HepG2 (cell line): Measurements from ENCODE around the gene TVP23C. TPM values are rescaled to one million over a fixed set of nuclear protein-coding genes. Genes with fewer than 3 reads are reported as not detected.

ENCODE experiments used
- ATAC-seq: fragments of 200-7000 bp; cut with Tn5 transposase; 3 replicates; pipeline ENCODE4 v1.9.1; 2020; ENCODE audit warnings: mild to moderate bottlenecking, moderate library complexity
- BruUV-seq: library from RNA; stranded (reverse); fragments of 400-500 nt; replicated peaks from 2 replicates; lab custom pipeline; 2021; lab: Mats Ljungman, UMichigan
- CTCF ChIA-PET: fragments of 300-600 bp; formaldehyde crosslinking; extraction: SDS; loops from one replicate; lab custom pipeline; 2021; ENCODE audit warnings: low total read pairs, inconsistent platforms, low intra/inter-chr PET ratio; lab: Yijun Ruan, JAX
- POLR2A ChIA-PET: fragments of 350-600 bp; sonication (Branson Sonifier 250); formaldehyde crosslinking; loops from one replicate; lab custom pipeline; 2020; ENCODE audit warnings: antibody characterized with exemption, inconsistent platforms; lab: Yijun Ruan, JAX
- DNase-seq: peaks from one replicate; pipeline ENCODE4 v3.0.0-alpha.2; 2015; ENCODE audit warnings: low spot score
- FAIRE-seq: peaks from 3 replicates; lab custom pipeline; 2011; peaks lifted over from hg19 to GRCh38; lab: Jason Lieb, UNC
- H2AFZ ChIP-seq: one replicate; pipeline ENCODE4 v1.6.1; 2011; ENCODE audit warnings: low read length, inconsistent platforms
- H3K27ac ChIP-seq: fragments of 300-600 bp; 3 replicates; pipeline ENCODE4 v1.8.0; 2011; ENCODE audit warnings: mixed run types, mild to moderate bottlenecking, mixed read lengths, low read length, inconsistent platforms; ENCODE audit not compliant: insufficient read depth; ENCODE audit errors: extremely low read length
- H3K27me3 ChIP-seq, 2 experiments: fragments of 200-600 bp in 1 of 2; 2 replicates in 1 of 2; 3 replicates in 1 of 2; pipeline versions ENCODE4 v1.6.0 to v1.8.0; 2011; ENCODE audit warnings: low read length in 2 of 2, mild to moderate bottlenecking in 2 of 2, moderate library complexity in 2 of 2, inconsistent platforms in 1 of 2; ENCODE audit not compliant: insufficient read depth in 2 of 2, control insufficient read depth in 1 of 2
- H3K36me3 ChIP-seq, 2 experiments: fragments of 200-600 bp in 1 of 2; replicated peaks in 1 of 2; 2 replicates in 1 of 2; 3 replicates in 1 of 2; pipeline versions ENCODE4 v1.5.1 to v1.8.0; 2011; ENCODE audit warnings: low read length in 2 of 2, inconsistent platforms in 1 of 2; ENCODE audit not compliant: insufficient read depth in 2 of 2, control insufficient read depth in 1 of 2
- H3K4me1 ChIP-seq: 2 replicates; pipeline ENCODE4 v1.5.1; 2012; ENCODE audit warnings: low read length, inconsistent platforms; ENCODE audit not compliant: insufficient read depth
- H3K4me2 ChIP-seq: 2 replicates; pipeline ENCODE4 v1.6.0; 2011; ENCODE audit warnings: low read depth, low read length, inconsistent platforms
- H3K4me3 ChIP-seq, 3 experiments: fragments of 200-600 bp in 1 of 3; sonication (generic), shearing (Covaris generic) in 1 of 3; replicated peaks in 1 of 3; 2 replicates each; pipeline ENCODE4 v1.5.1; 2011 to 2016; ENCODE audit warnings: low read length in 3 of 3, inconsistent platforms in 2 of 3, low read depth in 2 of 3, mild to moderate bottlenecking in 2 of 3, control low read depth in 1 of 3, mixed read lengths in 1 of 3; ENCODE audit not compliant: insufficient read depth in 1 of 3
- H3K79me2 ChIP-seq: one replicate; pipeline ENCODE4 v1.6.1; 2011; ENCODE audit warnings: low read length, inconsistent platforms; ENCODE audit not compliant: insufficient read depth
- H3K9ac ChIP-seq: 2 replicates; pipeline ENCODE4 v1.6.0; 2011; ENCODE audit warnings: mild to moderate bottlenecking, low read depth, low read length, inconsistent platforms; ENCODE audit not compliant: insufficient read depth
- H3K9me3 ChIP-seq: 2 replicates; pipeline ENCODE4 v1.5.1; 2012; ENCODE audit warnings: mild to moderate bottlenecking, low read length
- H4K20me1 ChIP-seq: 2 replicates; pipeline ENCODE4 v1.6.0; 2011; ENCODE audit warnings: inconsistent platforms, mild to moderate bottlenecking, low read length, moderate library complexity; ENCODE audit not compliant: insufficient read depth
- ERF ChIP-seq: IDR thresholded peaks from 2 replicates; pipeline ENCODE4 v1.6.1; 2018; ENCODE audit warnings: missing biosample characterization, missing genetic modification reagents
- MTF2 ChIP-seq: sonication (generic); formaldehyde crosslinking; IDR thresholded peaks from 2 replicates; pipeline ENCODE4 v1.5.0; 2020; ENCODE audit warnings: missing genetic modification reagents, borderline replicate concordance
- RBM39 ChIP-seq: fragments of 200-400 bp; formaldehyde crosslinking; IDR thresholded peaks from one replicate; pipeline ENCODE4 v1.6.1; 2018; ENCODE audit warnings: antibody characterized with exemption, mild to moderate bottlenecking, low read depth, low read length; ENCODE audit not compliant: poor library complexity, severe bottlenecking
- YY1 ChIP-seq: IDR thresholded peaks from 2 replicates; pipeline ENCODE4 v1.6.1; 2011; ENCODE audit warnings: low read length, low read depth, moderate library complexity, mild to moderate bottlenecking; ENCODE audit not compliant: insufficient read depth, insufficient replicate concordance
- ZFP1 ChIP-seq: IDR thresholded peaks from 2 replicates; pipeline ENCODE4 v1.6.1; 2016
- ZNF335 ChIP-seq: sonication (generic); formaldehyde crosslinking; IDR thresholded peaks from 2 replicates; pipeline ENCODE4 v1.4.0; 2020; ENCODE audit warnings: missing genetic modification reagents
- ZNF589 ChIP-seq: sonication (generic); formaldehyde crosslinking; conservative IDR thresholded peaks from 2 replicates; pipeline ENCODE4 v1.8.0; 2022; ENCODE audit warnings: mild to moderate bottlenecking, moderate library complexity, missing genetic modification reagents
- ZNF670 ChIP-seq: sonication (generic); formaldehyde crosslinking; IDR thresholded peaks from 2 replicates; pipeline ENCODE4 v1.8.0; 2022; ENCODE audit warnings: mild to moderate bottlenecking, missing genetic modification reagents, borderline replicate concordance
- WGBS: methylation state at CpG from one replicate; pipeline ENCODE4 v1.1.6; 2017; ENCODE audit warnings: low lambda C conversion rate; 5-methylcytosine and 5-hydroxymethylcytosine counted together
- in situ Hi-C: cut with HindIII; loops from 2 replicates; pipeline ENCODE4 v1.10.0; 2017; ENCODE audit warnings: low pct_unique_long_range_greater_than_20kb; ENCODE audit not compliant: extremely low pct_ligation_motif_present
- intact Hi-C: fragments of 100-400 bp; cut with micrococcal nuclease; formaldehyde crosslinking; loops from one replicate; pipeline ENCODE4 v1.10.0; 2022; ENCODE audit not compliant: unreplicated experiment
- polyA plus RNA-seq, 8 experiments: library from polyadenylated mRNA; depleted of rRNA in 3 of 8; stranded (reverse) in 7 of 8; unstranded in 1 of 8; fragments of >200 nt; fragmentation: Illumina TruSeq in 4 of 8; extraction: Trizol in 4 of 8; gene quantifications; 2 replicates each; pipeline versions ENCODE4 v1.2.1 to v1.2.3, GENCODE V29; 2011 to 2016; ENCODE audit warnings: low read depth in 4 of 8, missing spikeins in 1 of 8, mixed read lengths in 1 of 8; ENCODE audit not compliant: insufficient read depth in 1 of 8
- total RNA-seq, 5 experiments: library from RNA; depleted of rRNA; stranded (reverse); fragments of >200 nt; fragmentation: Illumina TruSeq; extraction: Trizol; gene quantifications; 2 replicates each; pipeline ENCODE4 v1.2.3, GENCODE V29; 2016; ENCODE audit warnings: low read depth in 1 of 5

TVP23C gene
- total and polyA plus RNA-seq, 2 of the 13 experiments (the other 11 are each of a cell fraction or from before 2014, with no cell fraction given) = 10.4 to 28.2 TPM

DNA sequence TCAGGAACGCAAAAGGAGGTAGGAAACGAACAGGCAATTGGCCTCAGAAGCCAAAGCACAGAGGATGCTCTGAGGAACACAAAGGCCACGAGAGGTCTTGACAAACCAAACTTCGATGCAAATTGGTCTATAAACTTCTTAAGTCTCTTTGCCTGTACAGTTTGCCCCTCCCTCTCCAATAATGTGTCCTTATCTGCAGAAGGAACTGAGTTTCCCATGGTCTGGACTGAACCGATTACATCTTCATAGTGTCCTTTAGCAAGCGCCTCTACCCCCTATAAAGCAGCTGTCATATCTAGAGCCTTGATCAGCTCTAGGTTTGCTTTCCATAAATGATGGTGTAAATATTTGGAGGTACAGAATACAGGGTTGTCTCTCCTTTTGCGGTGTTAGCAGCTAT lies 92.7 kb downstream of the TVP23C start:
- FAIRE-seq = no peak
- in situ Hi-C loops = no loop called here
- no TSS peak for BruUV-seq
- Histone ChIP-seq H3K36me3 (peaks cover 0 to 6% of the 10 kb centered on the region in 2 experiments; a peak in 4 of 5 replicates), H3K4me1 (peaks cover 8% of the 10 kb centered on the region), H3K9me3 (no peaks in the 10 kb centered on the region), H2AFZ (no peak overlapping the region), H4K20me1 (no peaks in the 10 kb centered on the region), H3K4me3 (no peak overlapping the region), H3K79me2 (no peaks in the 10 kb centered on the region), H3K27ac (no peak overlapping the region), H3K4me2 (no peak overlapping the region), H3K9ac (no peak overlapping the region), H3K27me3 (no peaks in the 10 kb centered on the region)
- no peak for DNase-seq
- WGBS = 69% methylated on average over 7 of the region's 7 CpGs
- ChIA-PET POLR2A (no interaction called here), CTCF (no interaction called here)
- intact Hi-C loops = no loop called here
- no peak for ATAC-seq
- TF ChIP-seq ERF (CRISPR knock-in tag) = no peak
- no peak for TF ChIP-seq ZNF589
- no peak for TF ChIP-seq RBM39
- TF ChIP-seq ZFP1 = no peak
- no peak for TF ChIP-seq YY1
- no peak for TF ChIP-seq ZNF335 (CRISPR knock-in tag)

- ChIA-PET CTCF (no interaction called here), POLR2A (no interaction called here)
- no peak for ATAC-seq
- Histone ChIP-seq H3K9ac (no peak overlapping the region), H2AFZ (no peak overlapping the region), H3K9me3 (no peaks in the 10 kb centered on the region), H4K20me1 (no peaks in the 10 kb centered on the region)
- intact Hi-C loops = no loop called here
- TF ChIP-seq ZNF670 (CRISPR knock-in tag) (no peak), MTF2 (CRISPR knock-in tag) (no peak)
- TF ChIP-seq, all 625 proteins: peak for 0
- no TSS peak for BruUV-seq
- no peak overlapping the region for H3K27ac ChIP-seq
- H3K4me3 ChIP-seq = no peak overlapping the region
- H3K4me2 ChIP-seq = no peak overlapping the region
- H3K79me2 ChIP-seq = no peaks in the 10 kb centered on the region
- FAIRE-seq (no peak), DNase-seq (no peak)
- peaks cover 0 to 4% of the 10 kb centered on the region in 2 experiments; a peak in 4 of 5 replicates for H3K36me3 ChIP-seq
- no CpG with 5 or more reads among the region's 7 CpGs for WGBS
- in situ Hi-C loops = no loop called here
- peaks cover 14% of the 10 kb centered on the region for H3K4me1 ChIP-seq
- no peaks in the 10 kb centered on the region for H3K27me3 ChIP-seq
These were observed 94.0 kb downstream of the TVP23C start for GRCh38 chr17:15469260-15469659.
